OCI-LY7 (cell line): Measurements from ENCODE around the gene GPR84. TPM values are rescaled to one million over a fixed set of nuclear protein-coding genes. Genes with fewer than 3 reads are reported as not detected.

ENCODE experiments used
- BruUV-seq: library from RNA; stranded (reverse); fragments of 400-500 nt; replicated peaks from 2 replicates; lab custom pipeline; 2021; lab: Mats Ljungman, UMichigan
- CTCF ChIA-PET: fragments of 300-600 bp; sonication (Branson Sonifier 250); formaldehyde crosslinking; loops from one replicate; lab custom pipeline; 2022; ENCODE audit warnings: antibody characterized with exemption; ENCODE audit not compliant: unreplicated experiment; lab: Charles Lee
- POLR2A ChIA-PET: fragments of 300-600 bp; sonication (Branson Sonifier 250); formaldehyde crosslinking; loops from one replicate; lab custom pipeline; 2022; ENCODE audit warnings: antibody characterized with exemption; lab: Charles Lee
- DNase-seq: peaks from one replicate; pipeline ENCODE4 v3.0.0-alpha.2; 2015; ENCODE audit warnings: low spot score
- H2AFZ ChIP-seq: fragments of 200-600 bp; sonication (generic), shearing (Covaris generic); 2 replicates; pipeline ENCODE4 v1.6.1; 2014; ENCODE audit warnings: mild to moderate bottlenecking, antibody characterized with exemption, low read length, moderate library complexity
- H3K27ac ChIP-seq: fragments of 200-600 bp; sonication (generic); 2 replicates; pipeline ENCODE4 v1.5.1; 2014; ENCODE audit warnings: mixed run types, low read depth, mild to moderate bottlenecking, moderate library complexity, low read length, inconsistent platforms; ENCODE audit not compliant: poor library complexity, severe bottlenecking
- H3K36me3 ChIP-seq: fragments of 200-600 bp; sonication (generic); 2 replicates; pipeline ENCODE4 v1.6.1; 2014; ENCODE audit warnings: mild to moderate bottlenecking, antibody characterized with exemption, low read length, moderate library complexity, mixed read lengths; ENCODE audit not compliant: insufficient read depth
- H3K4me1 ChIP-seq: fragments of 200-600 bp; sonication (generic); 2 replicates; pipeline ENCODE4 v1.5.1; 2014; ENCODE audit warnings: mild to moderate bottlenecking, low read length; ENCODE audit not compliant: insufficient read depth, poor library complexity, severe bottlenecking
- H3K4me2 ChIP-seq: fragments of 200-600 bp; sonication (generic); 2 replicates; pipeline ENCODE4 v1.6.1; 2014; ENCODE audit warnings: mild to moderate bottlenecking, low read length
- H3K4me3 ChIP-seq: fragments of 200-600 bp; sonication (generic); 2 replicates; pipeline ENCODE4 v1.5.1; 2014; ENCODE audit warnings: mild to moderate bottlenecking, low read depth, low read length; ENCODE audit not compliant: poor library complexity, severe bottlenecking
- H3K79me2 ChIP-seq: fragments of 200-600 bp; sonication (generic); 2 replicates; pipeline ENCODE4 v1.6.1; 2016; ENCODE audit warnings: low read depth, mild to moderate bottlenecking, low read length, moderate library complexity, mixed read lengths; ENCODE audit not compliant: insufficient read depth
- H3K9me2 ChIP-seq: fragments of 200-600 bp; sonication (generic); 2 replicates; pipeline ENCODE4 v1.6.1; 2016; ENCODE audit warnings: mild to moderate bottlenecking, low read length, mixed read lengths; ENCODE audit not compliant: insufficient read depth
- H3K9me3 ChIP-seq: fragments of 200-600 bp; sonication (generic); 2 replicates; pipeline ENCODE4 v1.6.1; 2014; ENCODE audit warnings: mild to moderate bottlenecking, mixed run types, low read length, mixed read lengths
- H4K20me1 ChIP-seq: fragments of 200-600 bp; sonication (generic); 2 replicates; pipeline ENCODE4 v1.6.1; 2014; ENCODE audit warnings: mild to moderate bottlenecking, antibody characterized with exemption, low read length, moderate library complexity, mixed read lengths; ENCODE audit not compliant: insufficient read depth
- EZH2phosphoT487 ChIP-seq: fragments of 200-600 bp; sonication (generic); IDR thresholded peaks from 2 replicates; pipeline ENCODE4 v1.6.1; 2018; ENCODE audit warnings: low read depth, borderline replicate concordance, mild to moderate bottlenecking, mixed run types, antibody characterized with exemption, low read length, moderate library complexity, mixed read lengths
- intact Hi-C: fragments of 100-400 bp; cut with micrococcal nuclease; formaldehyde crosslinking; loops from one replicate; pipeline ENCODE4 v1.10.0; 2022; ENCODE audit not compliant: unreplicated experiment
- total RNA-seq, 2 experiments: library from RNA; depleted of rRNA in 1 of 2; stranded (reverse); fragments of >200 nt in 1 of 2; shearing (Covaris generic) in 1 of 2; gene quantifications; 2 replicates each; pipeline ENCODE4 v1.2.3, GENCODE V29; 2014 to 2022
- TF ChIP-seq, protein P1 (sequence below): fragments of 200-600 bp; sonication (generic); conservative IDR thresholded peaks from 2 replicates; pipeline ENCODE4 v1.5.1; 2014; ENCODE audit warnings: mild to moderate bottlenecking, antibody characterized with exemption, low read length, moderate library complexity, mixed read lengths

The GPR84 gene
- total RNA-seq, 2 experiments from 2014 or later = 0.30 TPM; not detected in 1

GRCh38 chr12:54368025-54368708 lies 3.9 kb upstream of the GPR84 start:
- no peaks in the 10 kb centered on the region for H3K36me3 ChIP-seq
- peak overlapping the region; percentile 47 for H3K4me2 ChIP-seq
- H2AFZ ChIP-seq = peak overlapping the region; percentile 90
- BruUV-seq = TSS peak; percentile 69
- intact Hi-C loops = loop anchor here (1.0 to 2.0 kb wide), 2 partner anchors 26 to 73 kb away; no protein-coding TSS in a partner anchor
- TF ChIP-seq, protein P1, sequence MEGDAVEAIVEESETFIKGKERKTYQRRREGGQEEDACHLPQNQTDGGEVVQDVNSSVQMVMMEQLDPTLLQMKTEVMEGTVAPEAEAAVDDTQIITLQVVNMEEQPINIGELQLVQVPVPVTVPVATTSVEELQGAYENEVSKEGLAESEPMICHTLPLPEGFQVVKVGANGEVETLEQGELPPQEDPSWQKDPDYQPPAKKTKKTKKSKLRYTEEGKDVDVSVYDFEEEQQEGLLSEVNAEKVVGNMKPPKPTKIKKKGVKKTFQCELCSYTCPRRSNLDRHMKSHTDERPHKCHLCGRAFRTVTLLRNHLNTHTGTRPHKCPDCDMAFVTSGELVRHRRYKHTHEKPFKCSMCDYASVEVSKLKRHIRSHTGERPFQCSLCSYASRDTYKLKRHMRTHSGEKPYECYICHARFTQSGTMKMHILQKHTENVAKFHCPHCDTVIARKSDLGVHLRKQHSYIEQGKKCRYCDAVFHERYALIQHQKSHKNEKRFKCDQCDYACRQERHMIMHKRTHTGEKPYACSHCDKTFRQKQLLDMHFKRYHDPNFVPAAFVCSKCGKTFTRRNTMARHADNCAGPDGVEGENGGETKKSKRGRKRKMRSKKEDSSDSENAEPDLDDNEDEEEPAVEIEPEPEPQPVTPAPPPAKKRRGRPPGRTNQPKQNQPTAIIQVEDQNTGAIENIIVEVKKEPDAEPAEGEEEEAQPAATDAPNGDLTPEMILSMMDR = no peak
- no peak for TF ChIP-seq EZH2phosphoT487
- ChIA-PET CTCF (interaction anchor here (0.6 to 1.4 kb wide), 5 partner anchors 11 to 181 kb away, joined by 3 to 4 read pairs (median 3); no protein-coding TSS in a partner anchor), POLR2A (interaction anchor here (0.5 to 1.2 kb wide), 4 partner anchors 89 to 1461 kb away, joined by 3 to 6 read pairs (median 4); no protein-coding TSS in a partner anchor)
- H3K4me3 ChIP-seq = peak overlapping the region; percentile 27
- H3K4me1 ChIP-seq = peaks cover 29% of the 10 kb centered on the region
- H3K9me3 ChIP-seq = no peaks in the 10 kb centered on the region
- no peaks in the 10 kb centered on the region for H3K9me2 ChIP-seq
- H3K27ac ChIP-seq = no peak overlapping the region
- DNase-seq = no peak
- no peaks in the 10 kb centered on the region for H4K20me1 ChIP-seq
- no peaks in the 10 kb centered on the region for H3K79me2 ChIP-seq

DNA sequence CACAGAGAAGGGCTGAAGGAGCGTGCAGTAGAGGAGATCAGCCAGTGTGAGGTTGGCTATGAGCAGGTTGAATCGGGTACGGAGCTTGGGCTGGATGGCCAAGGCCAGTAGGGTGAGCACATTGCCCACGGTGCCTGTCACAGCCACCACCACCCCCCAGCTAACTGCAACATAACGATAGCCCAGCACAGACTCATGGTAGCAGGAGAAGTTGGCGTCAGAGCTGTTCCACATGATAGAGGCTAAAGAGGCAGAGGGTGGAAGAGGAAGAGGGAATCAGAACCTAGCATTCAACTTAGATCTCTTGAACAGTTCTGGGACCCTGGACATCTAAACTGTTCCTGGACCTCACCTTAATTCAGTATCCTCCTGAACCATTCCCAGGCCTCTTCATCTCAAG lies 668 bp downstream of the GPR84 start:
- no TSS peak for BruUV-seq

More for the DNA sequence above, 668 bp downstream of the GPR84 start:
- Histone ChIP-seq H3K9me2 (no peaks in the 10 kb centered on the region), H3K36me3 (no peaks in the 10 kb centered on the region), H3K4me1 (peaks cover 42% of the 10 kb centered on the region), H2AFZ (no peak overlapping the region), H3K79me2 (no peaks in the 10 kb centered on the region), H3K9me3 (no peaks in the 10 kb centered on the region), H3K4me3 (no peak overlapping the region), H3K27ac (no peak overlapping the region), H4K20me1 (no peaks in the 10 kb centered on the region), H3K4me2 (no peak overlapping the region)
- TF ChIP-seq, protein P1 = no peak
- no peak for TF ChIP-seq EZH2phosphoT487
- CTCF ChIA-PET = interaction anchor here (1.0 kb wide), 1 partner anchor 139 kb away, joined by 3 read pairs; no protein-coding TSS in a partner anchor
- POLR2A ChIA-PET = no interaction called here
- no peak for DNase-seq
- intact Hi-C loops = no loop called here
